Prostate gland (tissue), 2 donors: ENCODE results near the gene GIT1. TPM values are rescaled to one million over a fixed set of nuclear protein-coding genes. Genes with fewer than 3 reads are reported as not detected.

Source experiments
- DNase-seq: peaks from one replicate; pipeline ENCODE4 v3.0.0-alpha.2; 2019; ENCODE audit warnings: low spot score
- H3K27ac ChIP-seq, 2 donors: fragments of 200-600 bp; sonication (generic); 2 replicates each; pipeline ENCODE4 v1.5.1; 2017 to 2019
- H3K27me3 ChIP-seq: fragments of 200-600 bp; sonication (generic); replicated peaks from 2 replicates; pipeline ENCODE4 v1.5.1; 2019; ENCODE audit not compliant: insufficient read depth
- H3K36me3 ChIP-seq, 2 donors: fragments of 200-600 bp; sonication (generic); 1 replicate in 1 of 2; 2 replicates in 1 of 2; pipeline versions ENCODE4 v1.5.1 to v1.8.1; 2017 to 2019
- H3K4me1 ChIP-seq: fragments of 200-600 bp; sonication (generic); replicated peaks from 2 replicates; pipeline ENCODE4 v1.5.1; 2019
- H3K4me3 ChIP-seq, 2 donors: fragments of 200-600 bp; sonication (generic); 2 replicates each; pipeline ENCODE4 v1.5.1; 2017 to 2019
- H3K9me3 ChIP-seq: fragments of 200-600 bp; sonication (generic); 2 replicates; pipeline ENCODE4 v1.5.1; 2017
- CTCF ChIP-seq, 4 experiments: fragments of 200-600 bp in 2 of 4; fragments of 450-650 bp in 2 of 4; sonication (generic) in 2 of 4; IDR thresholded peaks; 1 replicate in 3 of 4; 2 replicates in 1 of 4; pipeline ENCODE4 v1.5.1; 2016 to 2019; ENCODE audit warnings: antibody characterized with exemption in 4 of 4, mild to moderate bottlenecking in 2 of 4, moderate library complexity in 2 of 4
- POLR2A ChIP-seq: fragments of 450-650 bp; IDR thresholded peaks from one replicate; pipeline ENCODE4 v1.6.1; 2016; ENCODE audit warnings: antibody characterized with exemption, mild to moderate bottlenecking
- POLR2AphosphoS5 ChIP-seq: sonication (generic); formaldehyde crosslinking; IDR thresholded peaks from one replicate; pipeline ENCODE4 v1.6.1; 2017; ENCODE audit warnings: antibody characterized with exemption
- WGBS: methylation state at CpG from one replicate; pipeline ENCODE4 v1.1.5; 2018; 5-methylcytosine and 5-hydroxymethylcytosine counted together
- intact Hi-C: fragments of 100-400 bp; cut with DNase I; formaldehyde crosslinking; loops from one replicate; pipeline ENCODE4 v1.14.2; 2022
- total RNA-seq, 2 donors: library from RNA; depleted of rRNA; stranded (reverse); fragments of >200 nt; gene quantifications; one replicate each; pipeline ENCODE4 v1.1.0, GENCODE V29; 2016

GIT1 gene
- total RNA-seq, 2 donors from 2014 or later, result 29.1 to 86.9 TPM

GRCh38 chr17:29616300-29617048 lies 27.0 kb upstream of the GIT1 start:
- no peak for DNase-seq

GRCh38 chr17:29615492-29616299 lies 26.2 kb upstream of the GIT1 start:
- Histone ChIP-seq H3K27me3 (no peaks in the 10 kb centered on the region), H3K4me3 (peak overlapping the region in 1 of 2 donors; percentile 20), H3K4me1 (peaks cover 5% of the 10 kb centered on the region), H3K27ac (no peak overlapping the region), H3K36me3 (no peaks in the 10 kb centered on the region), H3K9me3 (no peaks in the 10 kb centered on the region)
- TF ChIP-seq POLR2AphosphoS5 (peak; percentile 69), CTCF (IDR thresholded peaks at IDR 0.05) (peak in 1 of 4 experiments; percentile 8), POLR2A (peak; percentile 63)
- intact Hi-C loops, result no loop called here
- DNase-seq, result peak; percentile 82
- 5% methylated on average over 73 of the region's 74 CpGs for WGBS

More at GRCh38 chr17:29616300-29617048, 27.0 kb upstream of the GIT1 start:
- no peak for TF ChIP-seq CTCF (IDR thresholded peaks at IDR 0.05)
- no peak for TF ChIP-seq POLR2AphosphoS5
- no peak for TF ChIP-seq POLR2A
- Histone ChIP-seq H3K27ac (no peak overlapping the region), H3K4me1 (peaks cover 5% of the 10 kb centered on the region), H3K36me3 (no peaks in the 10 kb centered on the region), H3K27me3 (no peaks in the 10 kb centered on the region), H3K4me3 (peak overlapping the region in 1 of 2 donors; percentile 20), H3K9me3 (no peaks in the 10 kb centered on the region)
- WGBS, result 33% methylated on average over 32 of the region's 32 CpGs
- intact Hi-C loops, result no loop called here

GRCh38 chr17:29615048-29615385 lies 25.6 kb upstream of the GIT1 start:
- TF ChIP-seq CTCF (IDR thresholded peaks at IDR 0.05), result no peak
- TF ChIP-seq POLR2AphosphoS5, result no peak
- no peak for TF ChIP-seq POLR2A
- Histone ChIP-seq H3K27me3 (no peaks in the 10 kb centered on the region), H3K27ac (no peak overlapping the region), H3K9me3 (no peaks in the 10 kb centered on the region), H3K36me3 (no peaks in the 10 kb centered on the region), H3K4me3 (peak overlapping the region in 1 of 2 donors; percentile 20), H3K4me1 (peaks cover 5% of the 10 kb centered on the region)
- 42% methylated on average over 15 of the region's 15 CpGs for WGBS
- intact Hi-C loops, result no loop called here
- no peak for DNase-seq

- H3K4me1 ChIP-seq, result peaks cover 5% of the 10 kb centered on the region
- DNase-seq, result no peak
- H3K27ac ChIP-seq, result no peak overlapping the region
- H3K27me3 ChIP-seq, result no peaks in the 10 kb centered on the region
- WGBS, result 69% methylated on average over 16 of the region's 16 CpGs
- H3K36me3 ChIP-seq, result no peaks in the 10 kb centered on the region
- H3K4me3 ChIP-seq, result no peak overlapping the region
- no peaks in the 10 kb centered on the region for H3K9me3 ChIP-seq
- no peak for TF ChIP-seq POLR2A
- no peak for TF ChIP-seq POLR2AphosphoS5
- intact Hi-C loops, result no loop called here
These were observed 25.1 kb upstream of the GIT1 start for GRCh38 chr17:29614349-29615047.

GRCh38 chr17:29613856-29614255 lies 24.4 kb upstream of the GIT1 start:
- intact Hi-C loops, result no loop called here
- no peaks in the 10 kb centered on the region for H3K36me3 ChIP-seq
- TF ChIP-seq POLR2AphosphoS5 (no peak), POLR2A (no peak), CTCF (IDR thresholded peaks at IDR 0.05) (no peak)
- H3K9me3 ChIP-seq, result no peaks in the 10 kb centered on the region
- H3K27me3 ChIP-seq, result no peaks in the 10 kb centered on the region
- no peak for DNase-seq
- peak overlapping the region in 1 of 2 donors; percentile 6 for H3K4me3 ChIP-seq
- no peak overlapping the region for H3K27ac ChIP-seq
- WGBS, result 37% methylated on average over 13 of the region's 13 CpGs
- H3K4me1 ChIP-seq, result peaks cover 5% of the 10 kb centered on the region
